A549 (cell line): Measurements from ENCODE around the gene PRRC2B. TPM values are rescaled to one million over a fixed set of nuclear protein-coding genes. Genes with fewer than 3 reads are reported as not detected.

ENCODE experiments used
- ATAC-seq, 2 experiments: fragments of 200-7000 bp in 1 of 2; fragments of >200 bp in 1 of 2; cut with Nextera tagmentation in 1 of 2; cut with Tn5 transposase in 1 of 2; 3 replicates each; pipeline versions ENCODE4 v1.8.0 to v1.9.1; 2018 to 2020; ENCODE audit warnings: mild to moderate bottlenecking in 1 of 2, moderate library complexity in 1 of 2
- CTCF ChIA-PET: fragments of 300-600 bp; sonication (Branson Sonifier 250); formaldehyde crosslinking; extraction: SDS; loops from one replicate; lab custom pipeline; 2021; ENCODE audit warnings: antibody characterized with exemption, inconsistent platforms; lab: Yijun Ruan, JAX
- POLR2A ChIA-PET: fragments of 350-600 bp; formaldehyde crosslinking; extraction: SDS; loops from one replicate; lab custom pipeline; 2021; ENCODE audit warnings: antibody characterized with exemption, inconsistent platforms; lab: Yijun Ruan, JAX
- DNase-seq, 2 experiments: peaks; one replicate each; pipeline versions ENCODE4 v3.0.0 to v3.0.0-alpha.2; 2011 to 2016; ENCODE audit warnings: low read depth in 1 of 2, low spot score in 1 of 2
- FAIRE-seq: peaks from 2 replicates; lab custom pipeline; 2011; peaks lifted over from hg19 to GRCh38; lab: Jason Lieb, UNC
- H3K27ac ChIP-seq, 2 experiments: fragments of >200 bp; sonication (Bioruptor Twin); formaldehyde crosslinking; 3 replicates each; pipeline ENCODE4 v1.5.1; 2016 to 2017
- H3K4me1 ChIP-seq: fragments of >200 bp; sonication (Bioruptor Twin); formaldehyde crosslinking; 3 replicates; pipeline ENCODE4 v1.6.1; 2016
- H3K4me2 ChIP-seq: fragments of >200 bp; sonication (Bioruptor Twin); formaldehyde crosslinking; 3 replicates; pipeline ENCODE4 v1.6.1; 2016
- H3K4me3 ChIP-seq: fragments of >200 bp; sonication (Bioruptor Twin); formaldehyde crosslinking; 3 replicates; pipeline ENCODE4 v1.5.1; 2016
- H3K9me3 ChIP-seq: fragments of >200 bp; sonication (Bioruptor Twin); formaldehyde crosslinking; 3 replicates; pipeline ENCODE4 v1.6.1; 2016
- CTCF ChIP-seq: fragments of >200 bp; sonication (Bioruptor Twin); formaldehyde crosslinking; IDR thresholded peaks from 3 replicates; pipeline ENCODE4 v1.5.1; 2016
- EP300 ChIP-seq, 2 experiments: fragments of >200 bp; sonication (Bioruptor Twin); formaldehyde crosslinking; IDR thresholded peaks; 2 replicates in 1 of 2; 3 replicates in 1 of 2; pipeline ENCODE4 v1.6.1; 2016 to 2017
- FOSL2 ChIP-seq, 2 experiments: fragments of 450-650 bp in 1 of 2; fragments of >200 bp in 1 of 2; sonication (Bioruptor Twin) in 1 of 2; formaldehyde crosslinking; IDR thresholded peaks; 2 replicates each; pipeline versions ENCODE4 v1.5.0 to v1.6.1; 2016 to 2020; ENCODE audit warnings: mild to moderate bottlenecking in 1 of 2, moderate library complexity in 1 of 2
- FOXS1 ChIP-seq: fragments of 250-450 bp; sonication (Bioruptor Pico); IDR thresholded peaks from 2 replicates; pipeline ENCODE4 v1.5.0; 2020; ENCODE audit warnings: mild to moderate bottlenecking, moderate library complexity
- HEYL ChIP-seq: fragments of 250-450 bp; sonication (Bioruptor Pico); IDR thresholded peaks from 2 replicates; pipeline ENCODE4 v1.8.0; 2021; ENCODE audit warnings: mild to moderate bottlenecking, moderate library complexity
- HMGXB4 ChIP-seq: fragments of 250-450 bp; sonication (Bioruptor Pico); IDR thresholded peaks from 2 replicates; pipeline ENCODE4 v1.5.0; 2021; ENCODE audit warnings: mild to moderate bottlenecking, moderate library complexity, borderline replicate concordance
- KDM5A ChIP-seq: fragments of 200-600 bp; sonication (generic); IDR thresholded peaks from 2 replicates; pipeline ENCODE4 v1.6.1; 2016; ENCODE audit warnings: antibody characterized with exemption, mild to moderate bottlenecking
- NFE2L2 ChIP-seq: fragments of 150-350 bp; conservative IDR thresholded peaks from 2 replicates; pipeline ENCODE4 v1.6.1; 2014; ENCODE audit warnings: low read length
- NR3C1 ChIP-seq: fragments of >200 bp; sonication (Bioruptor Twin); formaldehyde crosslinking; IDR thresholded peaks from 3 replicates; pipeline ENCODE4 v1.6.1; 2017
- POLR2AphosphoS2 ChIP-seq: conservative IDR thresholded peaks from 2 replicates; pipeline ENCODE4 v1.6.1; 2012; ENCODE audit warnings: low read length, improper control_type of control experiment, inconsistent platforms
- RARB ChIP-seq: fragments of 250-450 bp; sonication (Bioruptor Pico); IDR thresholded peaks from 2 replicates; pipeline ENCODE4 v1.8.0; 2021; ENCODE audit warnings: mild to moderate bottlenecking, moderate library complexity
- RCOR1 ChIP-seq: fragments of 150-350 bp; IDR thresholded peaks from 2 replicates; pipeline ENCODE4 v1.6.1; 2014; ENCODE audit warnings: antibody characterized with exemption, low read length, low read depth
- SMC3 ChIP-seq: fragments of >200 bp; sonication (Bioruptor Twin); formaldehyde crosslinking; IDR thresholded peaks from 3 replicates; pipeline ENCODE4 v1.6.1; 2018; ENCODE audit warnings: inconsistent platforms
- TFCP2L1 ChIP-seq: fragments of 250-450 bp; sonication (Bioruptor Pico); IDR thresholded peaks from 2 replicates; pipeline ENCODE4 v1.5.0; 2021; ENCODE audit warnings: mild to moderate bottlenecking
- TP53 ChIP-seq: fragments of 250-450 bp; sonication (Bioruptor Pico); IDR thresholded peaks from 2 replicates; pipeline ENCODE4 v1.5.0; 2021; ENCODE audit warnings: mild to moderate bottlenecking, moderate library complexity
- USF2 ChIP-seq: fragments of 450-650 bp; IDR thresholded peaks from 2 replicates; pipeline ENCODE4 v1.6.1; 2014; ENCODE audit warnings: antibody characterized with exemption
- ZFP36 ChIP-seq: fragments of 450-650 bp; IDR thresholded peaks from 2 replicates; pipeline ENCODE4 v1.6.1; 2014; ENCODE audit warnings: borderline replicate concordance; ENCODE audit not compliant: partially characterized antibody
- ZNF302 ChIP-seq: fragments of 250-450 bp; sonication (Bioruptor Pico); IDR thresholded peaks from 2 replicates; pipeline ENCODE4 v1.9.0; 2021; ENCODE audit warnings: inconsistent platforms, mild to moderate bottlenecking, moderate library complexity
- WGBS: methylation state at CpG from one replicate; pipeline ENCODE4 v1.1.6; 2017; ENCODE audit errors: missing lambda C conversion rate; 5-methylcytosine and 5-hydroxymethylcytosine counted together
- polyA plus RNA-seq, 4 experiments: library from polyadenylated mRNA; depleted of rRNA in 3 of 4; stranded (reverse); fragments of >200 nt; fragmentation: RNase III in 1 of 4; extraction: RNeasy Plus Mini Kit Qiagen cat#74134 plus additional on column Dnase treatment in 1 of 4; gene quantifications; 2 replicates in 3 of 4; 3 replicates in 1 of 4; pipeline ENCODE4 v1.2.3, GENCODE V29; 2011 to 2017
- TF ChIP-seq, protein P1 (sequence below): fragments of 150-350 bp; IDR thresholded peaks from 2 replicates; pipeline ENCODE4 v1.6.1; 2014; ENCODE audit warnings: low read depth, mild to moderate bottlenecking, low read length
- TF ChIP-seq, protein P2 (sequence below): fragments of 250-450 bp; sonication (Bioruptor Pico); IDR thresholded peaks from 2 replicates; pipeline ENCODE4 v1.5.0; 2020; ENCODE audit warnings: low read depth, mild to moderate bottlenecking, moderate library complexity

Gene PRRC2B
- polyA plus RNA-seq, 2 of the 4 experiments (the other 2 are of a cell fraction): 35.6 to 47.3 TPM

DNA sequence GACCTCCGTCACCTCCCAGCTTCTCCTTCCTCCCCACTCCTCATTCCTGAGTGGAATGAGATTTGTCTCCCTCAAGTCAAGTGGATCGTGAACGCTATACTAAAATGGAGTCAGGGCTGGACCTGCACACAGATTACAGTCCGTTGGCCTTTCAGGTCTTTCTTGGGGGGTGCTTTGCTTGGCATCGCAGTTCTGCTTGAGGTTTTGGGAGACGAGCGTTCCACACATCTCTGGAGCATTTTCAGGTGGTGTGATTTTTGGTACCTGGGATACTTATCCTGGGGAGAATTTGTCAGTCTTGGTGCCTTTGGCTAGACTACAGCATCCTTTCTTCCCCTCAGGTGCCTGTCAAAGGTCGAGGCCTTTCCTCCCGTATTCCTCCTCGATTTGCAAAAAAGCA is 85.0 kb downstream of the PRRC2B start:
- no peak for FAIRE-seq
- CTCF ChIA-PET: interaction anchor here (0.9 to 5.8 kb wide), 17 partner anchors 8 to 134 kb away, joined by 3 to 48 read pairs (median 6); no protein-coding TSS in a partner anchor

DNA sequence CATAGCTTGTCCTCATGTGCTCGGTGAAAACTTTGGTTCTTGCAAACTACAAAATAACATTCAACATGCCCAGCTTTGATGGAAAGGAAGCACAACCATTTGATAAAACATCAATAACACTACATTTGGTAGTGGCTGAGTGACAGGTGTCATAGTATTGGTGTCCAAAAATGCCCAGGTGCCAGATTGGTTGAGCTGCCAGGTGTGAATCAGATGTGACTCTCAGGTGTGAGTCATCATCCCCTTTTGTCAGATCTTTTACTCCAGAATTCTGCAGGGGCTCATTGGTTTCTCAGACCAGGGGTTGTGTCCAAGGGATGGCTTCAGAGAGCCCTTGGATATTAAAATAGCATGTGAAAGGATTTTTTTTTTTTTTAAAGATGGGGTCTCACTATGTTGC is 86.4 kb downstream of the PRRC2B start:
- CTCF ChIA-PET: interaction anchor here (0.9 to 5.8 kb wide), 9 partner anchors 10 to 144 kb away, joined by 3 to 48 read pairs (median 7); no protein-coding TSS in a partner anchor
- DNase-seq (no peak), ATAC-seq (no peak), FAIRE-seq (no peak)
- Histone ChIP-seq H3K4me3 (no peak overlapping the region), H3K27ac (no peak overlapping the region), H3K4me1 (no peaks in the 10 kb centered on the region), H3K9me3 (no peaks in the 10 kb centered on the region), H3K4me2 (no peak overlapping the region)
- 100% methylated on average over 1 of the region's 1 CpG for WGBS
- POLR2A ChIA-PET: no interaction called here
- TF ChIP-seq TP53 (CRISPR knock-in tag) (no peak), TFCP2L1 (no peak), ZFP36 (no peak), HMGXB4 (CRISPR knock-in tag) (no peak), FOSL2 (IDR thresholded peaks at IDR 0.05) (no peak), FOSL2 (CRISPR knock-in tag; IDR thresholded peaks at IDR 0.05) (0 out of 2 replicates have a peak, but pooled peaks have one; percentile 14), NR3C1 (no peak)

More for the DNA sequence above, 85.0 kb downstream of the PRRC2B start:
- H3K4me1 ChIP-seq: no peaks in the 10 kb centered on the region
- no peaks in the 10 kb centered on the region for H3K9me3 ChIP-seq
- WGBS: 89% methylated on average over 10 of the region's 10 CpGs
- no peak overlapping the region for H3K4me3 ChIP-seq
- TF ChIP-seq RCOR1 (no peak), NFE2L2 (no peak), USF2 (no peak), ZNF302 (CRISPR knock-in tag) (no peak), FOXS1 (CRISPR knock-in tag) (no peak), KDM5A (no peak), HEYL (CRISPR knock-in tag) (no peak), EP300 (IDR thresholded peaks at IDR 0.05) (no peak), CTCF (no peak), TP53 (CRISPR knock-in tag) (no peak), POLR2AphosphoS2 (no peak), RARB (no peak), SMC3 (no peak)
- TF ChIP-seq, protein P1, sequence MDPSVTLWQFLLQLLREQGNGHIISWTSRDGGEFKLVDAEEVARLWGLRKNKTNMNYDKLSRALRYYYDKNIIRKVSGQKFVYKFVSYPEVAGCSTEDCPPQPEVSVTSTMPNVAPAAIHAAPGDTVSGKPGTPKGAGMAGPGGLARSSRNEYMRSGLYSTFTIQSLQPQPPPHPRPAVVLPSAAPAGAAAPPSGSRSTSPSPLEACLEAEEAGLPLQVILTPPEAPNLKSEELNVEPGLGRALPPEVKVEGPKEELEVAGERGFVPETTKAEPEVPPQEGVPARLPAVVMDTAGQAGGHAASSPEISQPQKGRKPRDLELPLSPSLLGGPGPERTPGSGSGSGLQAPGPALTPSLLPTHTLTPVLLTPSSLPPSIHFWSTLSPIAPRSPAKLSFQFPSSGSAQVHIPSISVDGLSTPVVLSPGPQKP: no peak
- TF ChIP-seq, protein P2, sequence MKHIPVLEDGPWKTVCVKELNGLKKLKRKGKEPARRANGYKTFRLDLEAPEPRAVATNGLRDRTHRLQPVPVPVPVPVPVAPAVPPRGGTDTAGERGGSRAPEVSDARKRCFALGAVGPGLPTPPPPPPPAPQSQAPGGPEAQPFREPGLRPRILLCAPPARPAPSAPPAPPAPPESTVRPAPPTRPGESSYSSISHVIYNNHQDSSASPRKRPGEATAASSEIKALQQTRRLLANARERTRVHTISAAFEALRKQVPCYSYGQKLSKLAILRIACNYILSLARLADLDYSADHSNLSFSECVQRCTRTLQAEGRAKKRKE (CRISPR knock-in tag): no peak
- TF ChIP-seq, all 56 proteins: peak for 0
- no peak overlapping the region for H3K27ac ChIP-seq
- H3K4me2 ChIP-seq: no peak overlapping the region
- POLR2A ChIA-PET: no interaction called here
- no peak for DNase-seq
- ATAC-seq: no peak
